Psoas muscle (tissue), 8 donors: ENCODE measurements around the gene RAI14. TPM values are rescaled to one million over a fixed set of nuclear protein-coding genes. Genes with fewer than 3 reads are reported as not detected.

Source experiments
- ATAC-seq, 4 donors: fragments of 200-7000 bp; cut with Tn5 transposase; one replicate each; pipeline ENCODE4 v1.9.1; 2020; ENCODE audit warnings: moderate library complexity in 3 of 4, mild to moderate bottlenecking in 2 of 4
- DNase-seq, 2 donors: peaks; one replicate each; pipeline ENCODE4 v3.0.0-alpha.2; 2020
- H3K27ac ChIP-seq: fragments of 200-600 bp; one replicate; pipeline ENCODE4 v1.8.0; 2022
- H3K27me3 ChIP-seq, 3 donors: fragments of 200-600 bp in 1 of 3; one replicate each; pipeline versions ENCODE4 v1.6.1 to v1.8.0; 2013 to 2022; ENCODE audit warnings: low read length in 2 of 3, mild to moderate bottlenecking in 2 of 3, moderate library complexity in 1 of 3; ENCODE audit not compliant: insufficient read depth in 3 of 3
- H3K36me3 ChIP-seq, 2 donors: fragments of 200-600 bp in 1 of 2; one replicate each; pipeline versions ENCODE4 v1.6.1 to v1.8.0; 2013 to 2022; ENCODE audit warnings: low read depth in 1 of 2, mild to moderate bottlenecking in 1 of 2, moderate library complexity in 1 of 2; ENCODE audit not compliant: insufficient read depth in 1 of 2
- H3K4me1 ChIP-seq: fragments of 200-600 bp; one replicate; pipeline ENCODE4 v1.8.0; 2022
- H3K4me3 ChIP-seq: fragments of 200-600 bp; one replicate; pipeline ENCODE4 v1.8.0; 2022; ENCODE audit warnings: mild to moderate bottlenecking
- H3K9me3 ChIP-seq: fragments of 200-600 bp; one replicate; pipeline ENCODE4 v1.8.0; 2022
- CTCF ChIP-seq: fragments of 200-600 bp; IDR thresholded peaks from one replicate; pipeline ENCODE4 v1.8.0; 2022; ENCODE audit warnings: antibody characterized with exemption
- WGBS, 3 donors: extraction: QIAGEN DNeasy Blood & Tissue Kit; methylation state at CpG; one replicate each; pipeline versions ENCODE4 v1.1.6 to v1.1.7; 2013; 5-methylcytosine and 5-hydroxymethylcytosine counted together
- intact Hi-C, 2 donors: fragments of 100-400 bp; cut with DNase I; formaldehyde crosslinking; loops; one replicate each; pipeline versions ENCODE4 v1.11.0 to v1.14.2; 2022
- polyA plus RNA-seq, 3 donors: library from polyadenylated mRNA; stranded (reverse); fragments of 200-250 nt; gene quantifications; one replicate each; pipeline ENCODE4 v1.2.3, GENCODE V29; 2013
- total RNA-seq, 4 donors: library from RNA; stranded (reverse); fragmentation: NEBNext Ultra II Directional in 2 of 4; extraction: Animal tissue kit (Norgen Biotek cat#: 25700) in 2 of 4; gene quantifications; one replicate each; pipeline versions ENCODE4 v1.2.1 to v1.2.4, GENCODE V29; 2021 to 2023
- donor health status: healthy with polysubstance abuse.
- donor health status: DM: no; HTN: no; CAD: no; lungs with moderate emphysema.
- donor health status: Bipolar disorder and iron deficiency.
- donor health status: healthy.
- donor health status: DM: yes; HTN: yes; CAD: no.
- donor health status: DM: no; HTN: no; CAD: no.
- donor health status: DM: no; HTN: no; CAD: no.
- donor health status: DM: yes; HTN: yes; CAD: no.

RAI14 gene
- total and polyA plus RNA-seq, 7 donors = 0.69 to 4.3 (median 2.1) TPM

GRCh38 chr5:34789639-34790038 is 133.5 kb downstream of the RAI14 start:
- ATAC-seq = no peak
- no peak for TF ChIP-seq CTCF
- H3K27ac ChIP-seq = no peak overlapping the region

GRCh38 chr5:34790069-34790468 is 133.9 kb downstream of the RAI14 start:
- intact Hi-C loops = no loop called here
- H3K27me3 ChIP-seq = no peaks in the 10 kb centered on the region
- no peak for ATAC-seq
- no peak overlapping the region for H3K27ac ChIP-seq
- WGBS, 3 donors = 19 to 40% (median 25%) methylated on average over 1 of the region's 1 CpG
- H3K9me3 ChIP-seq = peaks cover 4% of the 10 kb centered on the region
- no peaks in the 10 kb centered on the region for H3K36me3 ChIP-seq
- H3K4me3 ChIP-seq = no peak overlapping the region
- H3K4me1 ChIP-seq = no peaks in the 10 kb centered on the region
- no peak for DNase-seq
- no peak for TF ChIP-seq CTCF

More at GRCh38 chr5:34789639-34790038, 133.5 kb downstream of the RAI14 start:
- H3K4me3 ChIP-seq = no peak overlapping the region
- intact Hi-C loops = no loop called here
- H3K4me1 ChIP-seq = no peaks in the 10 kb centered on the region
- no peak for DNase-seq
- no peaks in the 10 kb centered on the region for H3K27me3 ChIP-seq
- WGBS, 3 donors = 92 to 94% (median 93%) methylated on average over 2 of the region's 2 CpGs
- peaks cover 4% of the 10 kb centered on the region for H3K9me3 ChIP-seq
- no peaks in the 10 kb centered on the region for H3K36me3 ChIP-seq

GRCh38 chr5:34791761-34792244 is 135.7 kb downstream of the RAI14 start:
- no peak for TF ChIP-seq CTCF
- H3K27me3 ChIP-seq = no peaks in the 10 kb centered on the region
- intact Hi-C loops = no loop called here
- no peak for DNase-seq
- H3K27ac ChIP-seq = no peak overlapping the region
- no peaks in the 10 kb centered on the region for H3K4me1 ChIP-seq
- no peak for ATAC-seq
- no peaks in the 10 kb centered on the region for H3K36me3 ChIP-seq
- WGBS, 3 donors = 80 to 83% (median 82%) methylated on average over 5 of the region's 5 CpGs
- peaks cover 4% of the 10 kb centered on the region for H3K9me3 ChIP-seq
- H3K4me3 ChIP-seq = no peak overlapping the region

GRCh38 chr5:34802834-34803563 is 146.9 kb downstream of the RAI14 start:
- intact Hi-C loops = no loop called here
- no peak for TF ChIP-seq CTCF
- Histone ChIP-seq H3K9me3 (no peaks in the 10 kb centered on the region), H3K27me3 (no peaks in the 10 kb centered on the region), H3K27ac (no peak overlapping the region), H3K4me1 (no peaks in the 10 kb centered on the region), H3K36me3 (no peaks in the 10 kb centered on the region), H3K4me3 (no peak overlapping the region)
- DNase-seq = no peak
- ATAC-seq = no peak
- 92 to 98% (median 97%) methylated on average over 9 of the region's 9 CpGs for WGBS, 3 donors
